HepG2 (cell line): ENCODE measurements around the gene ATRIP. TPM values are rescaled to one million over a fixed set of nuclear protein-coding genes. Genes with fewer than 3 reads are reported as not detected.
A peak's percentile ranks its signal among the peaks of the same experiment; 100 is the strongest.

Experiments
- DMTF1 ChIP-seq: sonication (generic); formaldehyde crosslinking; IDR thresholded peaks from 2 replicates; pipeline ENCODE4 v1.4.0; 2020; ENCODE audit warnings: mild to moderate bottlenecking, missing genetic modification reagents
- GFI1 ChIP-seq: sonication (generic); formaldehyde crosslinking; IDR thresholded peaks from 2 replicates; pipeline ENCODE4 v1.5.0; 2020; ENCODE audit warnings: missing genetic modification reagents, mild to moderate bottlenecking, borderline replicate concordance
- KDM2A ChIP-seq: sonication (generic); formaldehyde crosslinking; IDR thresholded peaks from 2 replicates; pipeline ENCODE4 v1.4.0; 2020; ENCODE audit warnings: low read depth, missing genetic modification reagents, borderline replicate concordance
- MIER2 ChIP-seq: IDR thresholded peaks from 2 replicates; pipeline ENCODE4 v1.6.1; 2016; ENCODE audit warnings: missing biosample characterization, missing genetic modification reagents
- PCBP1 ChIP-seq: fragments of 200-400 bp; formaldehyde crosslinking; IDR thresholded peaks from 2 replicates; pipeline ENCODE4 v1.6.1; 2017; ENCODE audit warnings: mild to moderate bottlenecking, low read depth, low read length, borderline replicate concordance
- PLSCR1 ChIP-seq: sonication (generic); formaldehyde crosslinking; IDR thresholded peaks from 2 replicates; pipeline ENCODE4 v1.5.0; 2020; ENCODE audit warnings: missing genetic modification reagents, mild to moderate bottlenecking, borderline replicate concordance
- SIN3B ChIP-seq: fragments of 150-350 bp; IDR thresholded peaks from 2 replicates; pipeline ENCODE4 v1.6.1; 2014; ENCODE audit warnings: low read length
- SP2 ChIP-seq: sonication (generic); formaldehyde crosslinking; IDR thresholded peaks from 2 replicates; pipeline ENCODE4 v1.5.1; 2020; ENCODE audit warnings: mild to moderate bottlenecking, missing genetic modification reagents
- ZBTB10 ChIP-seq: sonication (generic); formaldehyde crosslinking; IDR thresholded peaks from 2 replicates; pipeline ENCODE4 v1.4.0; 2020; ENCODE audit warnings: missing genetic modification reagents, borderline replicate concordance
- ZNF143 ChIP-seq: sonication (generic); formaldehyde crosslinking; IDR thresholded peaks from 2 replicates; pipeline ENCODE4 v1.4.0; 2020; ENCODE audit warnings: missing genetic modification reagents
- ZNF20 ChIP-seq: sonication (generic); formaldehyde crosslinking; IDR thresholded peaks from 2 replicates; pipeline ENCODE4 v1.4.0; 2020; ENCODE audit warnings: mild to moderate bottlenecking, moderate library complexity, missing genetic modification reagents
- ZNF296 ChIP-seq: sonication (generic); formaldehyde crosslinking; conservative IDR thresholded peaks from 2 replicates; pipeline ENCODE4 v1.5.0; 2020; ENCODE audit warnings: mild to moderate bottlenecking, missing genetic modification reagents
- ZNF318 ChIP-seq: sonication (generic); formaldehyde crosslinking; IDR thresholded peaks from 2 replicates; pipeline ENCODE4 v1.4.0; 2020; ENCODE audit warnings: mild to moderate bottlenecking, missing genetic modification reagents
- ZNF33A ChIP-seq: sonication (generic); formaldehyde crosslinking; IDR thresholded peaks from 2 replicates; pipeline ENCODE4 v1.5.1; 2020; ENCODE audit warnings: missing genetic modification reagents, mild to moderate bottlenecking, moderate library complexity, borderline replicate concordance
- polyA plus RNA-seq, 8 experiments: library from polyadenylated mRNA; depleted of rRNA in 3 of 8; stranded (reverse) in 7 of 8; unstranded in 1 of 8; fragments of >200 nt; fragmentation: Illumina TruSeq in 4 of 8; extraction: Trizol in 4 of 8; gene quantifications; 2 replicates each; pipeline versions ENCODE4 v1.2.1 to v1.2.3, GENCODE V29; 2011 to 2016; ENCODE audit warnings: low read depth in 4 of 8, missing spikeins in 1 of 8, mixed read lengths in 1 of 8; ENCODE audit not compliant: insufficient read depth in 1 of 8
- total RNA-seq, 5 experiments: library from RNA; depleted of rRNA; stranded (reverse); fragments of >200 nt; fragmentation: Illumina TruSeq; extraction: Trizol; gene quantifications; 2 replicates each; pipeline ENCODE4 v1.2.3, GENCODE V29; 2016; ENCODE audit warnings: low read depth in 1 of 5

ATRIP gene
- total and polyA plus RNA-seq, 2 of the 13 experiments (the other 11 are each of a cell fraction or from before 2014, with no cell fraction given), result 5.1 to 12.5 TPM

GRCh38 chr3:48465531-48466378 is 19.2 kb downstream of the ATRIP start (continued):
- TF ChIP-seq ZNF318 (CRISPR knock-in tag), result no peak
- peak; percentile 47; the same call in 1 of the 2 replicates for TF ChIP-seq KDM2A (CRISPR knock-in tag)
- TF ChIP-seq SIN3B, result 0 out of 2 replicates have a peak, but pooled peaks have one; percentile 18
- no peak for TF ChIP-seq ZBTB10
- peak; percentile 59 for TF ChIP-seq MIER2 (CRISPR knock-in tag)
- peak; percentile 61; the same call in 1 of the 2 replicates for TF ChIP-seq ZNF296 (CRISPR knock-in tag)
- TF ChIP-seq GFI1 (CRISPR knock-in tag), result no peak
- no peak for TF ChIP-seq PCBP1
- TF ChIP-seq ZNF33A, result no peak
- no peak for TF ChIP-seq PLSCR1 (CRISPR knock-in tag)
- TF ChIP-seq ZNF20, result no peak
- no peak for TF ChIP-seq DMTF1 (CRISPR knock-in tag)
- 0 out of 2 replicates have a peak, but pooled peaks have one; percentile 20 for TF ChIP-seq SP2
- no peak for TF ChIP-seq ZNF143 (CRISPR knock-in tag)
